H1 (cell line): ENCODE results near the gene TRIM59. TPM values are rescaled to one million over a fixed set of nuclear protein-coding genes. Genes with fewer than 3 reads are reported as not detected.

Experiments used
- CTCF ChIA-PET: fragments of 300-600 bp; sonication (Branson Sonifier 250); formaldehyde crosslinking; loops from one replicate; lab custom pipeline; 2021; ENCODE audit not compliant: partially characterized antibody; lab: Charles Lee
- POLR2A ChIA-PET: fragments of 300-600 bp; sonication (Branson Sonifier 250); formaldehyde crosslinking; loops from one replicate; lab custom pipeline; 2021; ENCODE audit warnings: inconsistent platforms; ENCODE audit not compliant: partially characterized antibody; lab: Charles Lee
- DNase-seq, 2 experiments: peaks; one replicate each; pipeline versions ENCODE4 v3.0.0 to v3.0.0-alpha.2; 2010 to 2022; ENCODE audit warnings: low spot score in 2 of 2, low read depth in 1 of 2, mixed read lengths in 1 of 2
- FAIRE-seq: peaks from 2 replicates; lab custom pipeline; 2011; peaks lifted over from hg19 to GRCh38; lab: Jason Lieb, UNC
- H2AFZ ChIP-seq: 2 replicates; pipeline ENCODE4 v1.8.1; 2012; ENCODE audit warnings: low read length, inconsistent platforms
- H2AK5ac ChIP-seq: 2 replicates; pipeline ENCODE4 v1.6.1; 2013; ENCODE audit warnings: low read depth, low read length
- H2BK120ac ChIP-seq: replicated peaks from 2 replicates; pipeline ENCODE3; 2013; ENCODE audit warnings: low read depth, low read length, inconsistent platforms
- H2BK12ac ChIP-seq: 2 replicates; pipeline ENCODE4 v1.6.1; 2013; ENCODE audit warnings: low read depth, low read length
- H2BK15ac ChIP-seq: 2 replicates; pipeline ENCODE4 v1.6.1; 2013; ENCODE audit warnings: low read length
- H2BK20ac ChIP-seq: 2 replicates; pipeline ENCODE4 v1.6.1; 2013; ENCODE audit warnings: low read length
- H2BK5ac ChIP-seq: 2 replicates; pipeline ENCODE4 v1.6.1; 2013; ENCODE audit warnings: low read depth, low read length
- H3K14ac ChIP-seq: 2 replicates; pipeline ENCODE4 v1.6.1; 2013; ENCODE audit warnings: inconsistent platforms; ENCODE audit not compliant: insufficient read length
- H3K18ac ChIP-seq: 2 replicates; pipeline ENCODE4 v1.6.1; 2013; ENCODE audit warnings: low read length; ENCODE audit errors: extremely low read depth
- H3K23ac ChIP-seq: 2 replicates; pipeline ENCODE4 v1.6.1; 2013; ENCODE audit warnings: inconsistent platforms; ENCODE audit not compliant: insufficient read length
- H3K23me2 ChIP-seq: 2 replicates; pipeline ENCODE4 v1.6.1; 2013; ENCODE audit warnings: low read depth, low read length
- H3K27ac ChIP-seq: 2 replicates; pipeline ENCODE4 v1.6.1; 2011; ENCODE audit warnings: low read depth, low read length, inconsistent platforms
- H3K27me3 ChIP-seq, 4 experiments: replicated peaks in 1 of 4; 1 replicate in 1 of 4; 2 replicates in 3 of 4; pipeline versions ENCODE4 v1.6.1 to v1.8.1; 2011 to 2013; ENCODE audit warnings: low read length in 3 of 4, mild to moderate bottlenecking in 3 of 4, inconsistent platforms in 2 of 4, mixed read lengths in 2 of 4, moderate library complexity in 1 of 4; ENCODE audit not compliant: control insufficient read depth in 3 of 4, insufficient read depth in 3 of 4; ENCODE audit errors: extremely low read depth in 1 of 4
- H3K36me3 ChIP-seq, 4 experiments: 2 replicates each; pipeline versions ENCODE4 v1.6.1 to v1.8.1; 2011 to 2013; ENCODE audit warnings: mild to moderate bottlenecking in 4 of 4, low read length in 3 of 4, moderate library complexity in 2 of 4, control low read depth in 1 of 4, inconsistent platforms in 1 of 4; ENCODE audit not compliant: insufficient read depth in 4 of 4, control insufficient read depth in 2 of 4
- H3K4ac ChIP-seq: replicated peaks from 2 replicates; pipeline ENCODE3; 2013; ENCODE audit warnings: low read length, low read depth, mixed read lengths, inconsistent platforms; ENCODE audit not compliant: insufficient read length
- H3K4me1 ChIP-seq, 4 experiments: replicated peaks in 1 of 4; 1 replicate in 1 of 4; 2 replicates in 3 of 4; pipeline versions ENCODE4 v1.6.1 to v1.8.1; 2011 to 2013; ENCODE audit warnings: low read length in 3 of 4, inconsistent platforms in 2 of 4, mixed read lengths in 1 of 4; ENCODE audit not compliant: insufficient read depth in 4 of 4, control insufficient read depth in 3 of 4
- H3K4me2 ChIP-seq, 2 experiments: 2 replicates each; pipeline versions ENCODE4 v1.6.1 to v1.8.1; 2011 to 2013; ENCODE audit warnings: low read depth in 2 of 2, low read length in 2 of 2, control low read depth in 1 of 2, inconsistent platforms in 1 of 2, mild to moderate bottlenecking in 1 of 2; ENCODE audit not compliant: insufficient read depth in 1 of 2
- H3K4me3 ChIP-seq, 4 experiments: fragments of 200-600, 300-600 bp in 1 of 4; sonication (generic), shearing (Covaris generic), sonication (Bioruptor Twin) in 1 of 4; 2 replicates each; pipeline versions ENCODE4 v1.5.1 to v1.8.1; 2011 to 2016; ENCODE audit warnings: low read length in 4 of 4, low read depth in 3 of 4, control low read depth in 2 of 4, inconsistent platforms in 2 of 4, mild to moderate bottlenecking in 2 of 4, mixed read lengths in 1 of 4, moderate library complexity in 1 of 4; ENCODE audit not compliant: insufficient read depth in 2 of 4; ENCODE audit errors: extremely low read depth in 1 of 4
- H3K56ac ChIP-seq: replicated peaks from 2 replicates; pipeline ENCODE3; 2013; ENCODE audit warnings: low read depth, mild to moderate bottlenecking, mixed read lengths, low read length, inconsistent platforms; ENCODE audit not compliant: insufficient read length
- H3K79me1 ChIP-seq: 2 replicates; pipeline ENCODE4 v1.6.1; 2013; ENCODE audit warnings: low read depth, low read length, control low read depth
- H3K79me2 ChIP-seq, 2 experiments: 2 replicates each; pipeline versions ENCODE4 v1.6.1 to v1.8.1; 2012 to 2013; ENCODE audit warnings: low read length in 2 of 2, mild to moderate bottlenecking in 2 of 2, inconsistent platforms in 1 of 2; ENCODE audit not compliant: insufficient read depth in 2 of 2, control insufficient read depth in 1 of 2
- H3K9ac ChIP-seq, 4 experiments: replicated peaks in 1 of 4; 1 replicate in 1 of 4; 2 replicates in 3 of 4; pipeline versions ENCODE4 v1.6.1 to v1.8.1; 2011 to 2013; ENCODE audit warnings: low read depth in 3 of 4, low read length in 3 of 4, control low read depth in 2 of 4, mild to moderate bottlenecking in 2 of 4, moderate library complexity in 2 of 4, inconsistent platforms in 1 of 4; ENCODE audit errors: extremely low read depth in 1 of 4
- H3K9me3 ChIP-seq, 2 experiments: 2 replicates each; pipeline versions ENCODE4 v1.6.1 to v1.8.1; 2012 to 2013; ENCODE audit warnings: mild to moderate bottlenecking in 2 of 2, moderate library complexity in 2 of 2, control low read depth in 1 of 2, inconsistent platforms in 1 of 2, low read depth in 1 of 2, low read length in 1 of 2, mixed read lengths in 1 of 2; ENCODE audit not compliant: insufficient read depth in 2 of 2
- H4K20me1 ChIP-seq, 2 experiments: replicated peaks in 1 of 2; 2 replicates each; pipeline versions ENCODE3 to v1.8.1; 2011 to 2013; ENCODE audit warnings: inconsistent platforms in 2 of 2, low read length in 2 of 2, mild to moderate bottlenecking in 1 of 2; ENCODE audit not compliant: insufficient read depth in 2 of 2, control insufficient read depth in 1 of 2
- H4K5ac ChIP-seq: 2 replicates; pipeline ENCODE4 v1.6.1; 2013; ENCODE audit warnings: low read length, low read depth, mixed read lengths, inconsistent platforms; ENCODE audit not compliant: insufficient read length
- H4K8ac ChIP-seq: 2 replicates; pipeline ENCODE4 v1.8.0; 2013; ENCODE audit warnings: mild to moderate bottlenecking, moderate library complexity, low read length, inconsistent platforms; ENCODE audit not compliant: insufficient read depth; ENCODE audit errors: extremely low read depth
- H4K91ac ChIP-seq: replicated peaks from 2 replicates; pipeline ENCODE3; 2013; ENCODE audit warnings: low read length, mixed read lengths, inconsistent platforms; ENCODE audit not compliant: insufficient read length
- POLR2A ChIP-seq, 2 experiments: IDR thresholded peaks; 1 replicate in 1 of 2; 2 replicates in 1 of 2; pipeline ENCODE4 v1.6.1; 2011; ENCODE audit warnings: low read depth in 2 of 2, low read length in 2 of 2, mild to moderate bottlenecking in 2 of 2; ENCODE audit errors: control extremely low read depth in 1 of 2
- WGBS, 2 experiments: shearing (Covaris generic) in 1 of 2; methylation state at CpG; one replicate each; pipeline versions ENCODE4 v1.1.6 to v1.1.7; 2013 to 2015; ENCODE audit warnings: low lambda C conversion rate in 2 of 2, mixed read lengths in 2 of 2, inconsistent platforms in 1 of 2, low coverage in 1 of 2, missing lambda C conversion rate in 1 of 2; ENCODE audit not compliant: insufficient replicate concordance in 2 of 2, insufficient coverage in 1 of 2, insufficient read length in 1 of 2; ENCODE audit errors: extremely low coverage in 1 of 2, missing lambda C conversion rate in 1 of 2; 5-methylcytosine and 5-hydroxymethylcytosine counted together
- polyA plus RNA-seq, 7 experiments: library from polyadenylated mRNA; depleted of rRNA in 3 of 7; stranded (reverse) in 5 of 7; unstranded in 2 of 7; fragments of >200 nt in 5 of 7; fragments of 200-250 nt in 2 of 7; gene quantifications; 1 replicate in 5 of 7; 2 replicates in 1 of 7; 4 replicates in 1 of 7; pipeline versions ENCODE4 v1.2.1 to v1.2.3, GENCODE V29; 2011 to 2013; ENCODE audit warnings: missing spikeins in 2 of 7, mixed read lengths in 2 of 7
- total RNA-seq: library from RNA; stranded (reverse); fragmentation: NEBNext Ultra II Directional; extraction: Animal tissue kit (Norgen Biotek cat#: 25700); gene quantifications from 2 replicates; pipeline ENCODE4 v1.2.1, GENCODE V29; 2021

Gene TRIM59
- total and polyA plus RNA-seq, 2 of the 8 experiments (the other 6 are each of a cell fraction or from before 2014, with no cell fraction given) = 11.6 to 53.4 TPM

GRCh38 chr3:160486459-160486869 is 36.9 kb upstream of the TRIM59 start:
- Histone ChIP-seq H2BK20ac (no peak overlapping the region), H2BK15ac (no peak overlapping the region), H4K5ac (no peak overlapping the region), H4K8ac (no peak overlapping the region), H2BK5ac (no peak overlapping the region), H3K23ac (no peak overlapping the region), H3K4me1 (no peaks in the 10 kb centered on the region), H3K4me3 (no peak overlapping the region), H4K91ac (no peak overlapping the region), H2AK5ac (no peak overlapping the region), H3K79me1 (no peaks in the 10 kb centered on the region), H3K56ac (no peak overlapping the region), H3K14ac (no peak overlapping the region), H3K79me2 (no peaks in the 10 kb centered on the region), H3K9me3 (no peaks in the 10 kb centered on the region), H2BK120ac (no peak overlapping the region), H4K20me1 (no peaks in the 10 kb centered on the region), H3K23me2 (no peaks in the 10 kb centered on the region), H2BK12ac (no peak overlapping the region), H2AFZ (no peak overlapping the region), H3K27ac (no peak overlapping the region), H3K4ac (no peak overlapping the region), H3K27me3 (no peaks in the 10 kb centered on the region), H3K4me2 (no peak overlapping the region), H3K18ac (no peak overlapping the region), H3K36me3 (no peaks in the 10 kb centered on the region), H3K9ac (no peak overlapping the region)
- no peak for FAIRE-seq
- WGBS, 2 experiments = 3% methylated on average over 2 of the region's 2 CpGs; no CpG with 5 or more reads in 1 of the 2 experiments
- DNase-seq = no peak
- ChIA-PET POLR2A (interaction anchor here (1.1 to 1.3 kb wide), 2 partner anchors 36 kb away, joined by 3 to 4 read pairs; partner anchors contain the start of gene TRIM59), CTCF (interaction anchor here (0.9 to 2.6 kb wide), 11 partner anchors 9 to 43 kb away, joined by 3 to 10 read pairs (median 3); no protein-coding TSS in a partner anchor)
- no peak for TF ChIP-seq POLR2A (IDR thresholded peaks at IDR 0.05; ENCODE audit: control extremely low read depth in 1 of 2, low read depth in 2 of 2, low read length in 2 of 2)
